A673 (cell line): ENCODE measurements around the gene ASPG. TPM values are rescaled to one million over a fixed set of nuclear protein-coding genes. Genes with fewer than 3 reads are reported as not detected.
A peak's percentile ranks its signal among the peaks of the same experiment; 100 is the strongest.

Source experiments
- BruUV-seq: library from RNA; stranded (reverse); fragments of 400-500 nt; replicated peaks from 2 replicates; lab custom pipeline; 2021; lab: Mats Ljungman, UMichigan
- CTCF ChIA-PET: fragments of 300-600 bp; sonication (Branson Sonifier 250); formaldehyde crosslinking; loops from one replicate; lab custom pipeline; 2022; ENCODE audit warnings: antibody characterized with exemption; lab: Charles Lee
- POLR2A ChIA-PET: fragments of 300-600 bp; sonication (Branson Sonifier 250); formaldehyde crosslinking; loops from one replicate; lab custom pipeline; 2022; ENCODE audit warnings: antibody characterized with exemption; ENCODE audit not compliant: low non-redundant PET; lab: Charles Lee
- DNase-seq: peaks from one replicate; pipeline ENCODE4 v3.0.0-alpha.2; 2015; ENCODE audit warnings: low spot score
- H3K27ac ChIP-seq: fragments of 200-600 bp; sonication (generic); 2 replicates; pipeline ENCODE4 v1.5.1; 2016; ENCODE audit warnings: mixed run types, low read depth, mild to moderate bottlenecking, mixed read lengths, antibody characterized with exemption, low read length; ENCODE audit not compliant: poor library complexity, severe bottlenecking
- H3K27me3 ChIP-seq: fragments of 200-600 bp; sonication (generic); replicated peaks from 2 replicates; pipeline ENCODE4 v1.6.1; 2017; ENCODE audit warnings: mixed run types, low read depth, mild to moderate bottlenecking, mixed read lengths, antibody characterized with exemption, low read length; ENCODE audit not compliant: insufficient read depth, poor library complexity
- H3K36me3 ChIP-seq: fragments of 200-600 bp; sonication (generic); 2 replicates; pipeline ENCODE4 v1.6.1; 2016; ENCODE audit warnings: mixed run types, mild to moderate bottlenecking, mixed read lengths, antibody characterized with exemption, low read length; ENCODE audit not compliant: insufficient read depth, poor library complexity, severe bottlenecking
- H3K4me1 ChIP-seq: fragments of 200-600 bp; sonication (generic); 2 replicates; pipeline ENCODE4 v1.6.1; 2017; ENCODE audit warnings: mixed run types, mild to moderate bottlenecking, mixed read lengths, antibody characterized with exemption, low read length; ENCODE audit not compliant: insufficient read depth, poor library complexity, severe bottlenecking
- H3K4me3 ChIP-seq: fragments of 200-600 bp; sonication (generic); 2 replicates; pipeline ENCODE4 v1.5.1; 2016; ENCODE audit warnings: low read depth, mixed run types, mild to moderate bottlenecking, mixed read lengths, low read length; ENCODE audit not compliant: poor library complexity, severe bottlenecking
- H3K9me3 ChIP-seq: fragments of 200-600 bp; sonication (generic); 2 replicates; pipeline ENCODE4 v1.6.1; 2016; ENCODE audit warnings: mixed run types, low read depth, mild to moderate bottlenecking, mixed read lengths, antibody characterized with exemption, low read length; ENCODE audit not compliant: poor library complexity, severe bottlenecking
- EZH2 ChIP-seq: fragments of 200-600 bp; sonication (generic); IDR thresholded peaks from 2 replicates; pipeline ENCODE4 v1.6.1; 2017; ENCODE audit warnings: borderline replicate concordance, low read depth, mild to moderate bottlenecking, mixed read lengths, antibody characterized with exemption, low read length; ENCODE audit not compliant: poor library complexity, severe bottlenecking
- intact Hi-C: fragments of 100-400 bp; cut with micrococcal nuclease; formaldehyde crosslinking; loops from one replicate; pipeline ENCODE4 v1.10.0; 2022; ENCODE audit not compliant: unreplicated experiment
- total RNA-seq: library from RNA; stranded (reverse); gene quantifications from 2 replicates; pipeline ENCODE4 v1.2.3, GENCODE V29; 2021
- TF ChIP-seq, protein P1 (sequence below): fragments of 300-800, 200-600 bp; sonication (generic); conservative IDR thresholded peaks from 2 replicates; pipeline ENCODE4 v1.5.1; 2017; ENCODE audit warnings: low read depth, mild to moderate bottlenecking, antibody characterized with exemption, low read length, moderate library complexity, mixed read lengths

Gene ASPG
- total RNA-seq, 1 experiment from 2014 or later, result not detected

DNA sequence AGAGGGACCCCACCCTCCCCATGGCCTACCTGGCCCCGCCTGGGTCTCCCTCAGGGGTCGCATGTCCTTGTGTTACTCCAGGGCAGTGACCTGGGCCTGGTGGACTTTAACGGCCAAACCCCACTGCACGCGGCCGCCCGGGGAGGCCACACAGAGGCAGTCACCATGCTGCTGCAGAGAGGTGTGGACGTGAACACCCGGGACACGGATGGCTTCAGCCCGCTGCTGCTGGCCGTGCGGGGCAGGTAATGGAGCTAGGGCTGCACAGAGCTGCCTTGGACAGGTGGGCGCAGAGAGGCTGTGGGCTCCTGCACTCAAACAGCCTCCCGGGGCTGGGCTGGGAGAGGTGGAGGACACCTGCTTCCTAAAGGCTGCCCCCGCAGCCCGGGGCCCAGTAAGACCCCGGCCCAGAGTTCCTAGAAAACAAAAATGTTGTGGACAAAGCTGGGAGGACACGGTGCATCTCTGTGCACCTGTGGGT, 21.6 kb downstream of the ASPG start:
- H3K4me1 ChIP-seq, result no peaks in the 10 kb centered on the region
- no peak for TF ChIP-seq EZH2
- TF ChIP-seq, protein P1, sequence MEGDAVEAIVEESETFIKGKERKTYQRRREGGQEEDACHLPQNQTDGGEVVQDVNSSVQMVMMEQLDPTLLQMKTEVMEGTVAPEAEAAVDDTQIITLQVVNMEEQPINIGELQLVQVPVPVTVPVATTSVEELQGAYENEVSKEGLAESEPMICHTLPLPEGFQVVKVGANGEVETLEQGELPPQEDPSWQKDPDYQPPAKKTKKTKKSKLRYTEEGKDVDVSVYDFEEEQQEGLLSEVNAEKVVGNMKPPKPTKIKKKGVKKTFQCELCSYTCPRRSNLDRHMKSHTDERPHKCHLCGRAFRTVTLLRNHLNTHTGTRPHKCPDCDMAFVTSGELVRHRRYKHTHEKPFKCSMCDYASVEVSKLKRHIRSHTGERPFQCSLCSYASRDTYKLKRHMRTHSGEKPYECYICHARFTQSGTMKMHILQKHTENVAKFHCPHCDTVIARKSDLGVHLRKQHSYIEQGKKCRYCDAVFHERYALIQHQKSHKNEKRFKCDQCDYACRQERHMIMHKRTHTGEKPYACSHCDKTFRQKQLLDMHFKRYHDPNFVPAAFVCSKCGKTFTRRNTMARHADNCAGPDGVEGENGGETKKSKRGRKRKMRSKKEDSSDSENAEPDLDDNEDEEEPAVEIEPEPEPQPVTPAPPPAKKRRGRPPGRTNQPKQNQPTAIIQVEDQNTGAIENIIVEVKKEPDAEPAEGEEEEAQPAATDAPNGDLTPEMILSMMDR, result no peak
- intact Hi-C loops, result no loop called here
- no peaks in the 10 kb centered on the region for H3K36me3 ChIP-seq
- no peak overlapping the region for H3K4me3 ChIP-seq
- H3K9me3 ChIP-seq, result no peaks in the 10 kb centered on the region
- ChIA-PET POLR2A (no interaction called here), CTCF (no interaction called here)
- no peak for DNase-seq
- no peaks in the 10 kb centered on the region for H3K27me3 ChIP-seq
- no TSS peak for BruUV-seq
- H3K27ac ChIP-seq, result no peak overlapping the region

DNA sequence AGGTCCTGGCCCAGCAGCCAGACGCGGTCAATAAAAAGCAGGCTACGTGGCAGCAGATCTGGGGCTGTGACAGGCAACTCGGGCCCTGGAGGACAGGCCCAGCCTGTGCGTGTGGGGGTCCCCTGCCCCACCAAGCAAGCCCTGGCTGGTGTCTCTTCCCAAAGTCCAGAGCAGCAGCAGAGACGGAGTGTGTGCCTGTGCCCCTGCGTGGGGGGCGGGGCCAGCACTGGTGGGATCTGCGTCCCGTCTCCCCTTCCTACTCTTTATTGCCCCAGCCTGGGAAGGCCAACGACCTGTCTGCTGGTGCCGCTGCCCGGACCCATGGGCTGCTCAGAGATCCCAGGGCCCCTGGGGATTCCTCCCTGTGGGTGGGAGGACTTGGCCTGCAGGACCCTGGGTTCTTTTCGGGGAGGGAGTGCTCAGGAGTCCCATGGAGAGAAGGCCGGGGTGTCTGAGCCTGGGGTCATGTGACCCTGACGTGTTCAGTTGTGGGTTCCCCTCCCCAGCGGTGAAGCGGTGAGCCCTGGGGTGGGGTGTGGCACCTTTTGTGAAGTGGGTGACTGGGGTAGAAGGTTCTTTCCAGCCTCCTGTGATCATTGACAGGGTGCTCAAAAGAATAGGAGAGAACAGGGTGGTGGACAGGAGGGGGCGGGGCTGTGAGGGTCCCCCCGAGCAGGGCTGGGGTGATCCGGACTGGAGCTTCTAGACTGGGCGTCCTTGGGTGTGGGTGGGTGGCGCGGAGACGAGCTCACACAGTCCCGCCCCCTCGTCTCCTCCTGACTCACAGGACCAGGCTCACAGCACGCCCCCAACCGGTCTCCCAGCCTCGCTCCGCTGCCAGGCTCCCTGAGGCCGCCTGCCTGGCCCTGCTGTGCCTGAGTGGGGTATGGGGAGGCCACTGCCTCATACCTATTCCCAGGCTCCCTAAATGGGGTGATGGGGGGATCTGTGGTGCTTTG, 22.4 kb downstream of the ASPG start:
- intact Hi-C loops, result no loop called here
- Histone ChIP-seq H3K4me3 (no peak overlapping the region), H3K9me3 (no peaks in the 10 kb centered on the region), H3K36me3 (no peaks in the 10 kb centered on the region), H3K4me1 (no peaks in the 10 kb centered on the region), H3K27me3 (peaks cover 3% of the 10 kb centered on the region), H3K27ac (no peak overlapping the region)
- ChIA-PET POLR2A (interaction anchor here (0.7 kb wide), 1 partner anchor 15 kb away, joined by 3 read pairs; no protein-coding TSS in a partner anchor), CTCF (no interaction called here)
- BruUV-seq, result no TSS peak
- TF ChIP-seq, protein P1, result 0 out of 2 replicates have a peak, but pooled peaks have one; percentile 20
- TF ChIP-seq EZH2, result no peak
- DNase-seq, result peak; percentile 54

DNA sequence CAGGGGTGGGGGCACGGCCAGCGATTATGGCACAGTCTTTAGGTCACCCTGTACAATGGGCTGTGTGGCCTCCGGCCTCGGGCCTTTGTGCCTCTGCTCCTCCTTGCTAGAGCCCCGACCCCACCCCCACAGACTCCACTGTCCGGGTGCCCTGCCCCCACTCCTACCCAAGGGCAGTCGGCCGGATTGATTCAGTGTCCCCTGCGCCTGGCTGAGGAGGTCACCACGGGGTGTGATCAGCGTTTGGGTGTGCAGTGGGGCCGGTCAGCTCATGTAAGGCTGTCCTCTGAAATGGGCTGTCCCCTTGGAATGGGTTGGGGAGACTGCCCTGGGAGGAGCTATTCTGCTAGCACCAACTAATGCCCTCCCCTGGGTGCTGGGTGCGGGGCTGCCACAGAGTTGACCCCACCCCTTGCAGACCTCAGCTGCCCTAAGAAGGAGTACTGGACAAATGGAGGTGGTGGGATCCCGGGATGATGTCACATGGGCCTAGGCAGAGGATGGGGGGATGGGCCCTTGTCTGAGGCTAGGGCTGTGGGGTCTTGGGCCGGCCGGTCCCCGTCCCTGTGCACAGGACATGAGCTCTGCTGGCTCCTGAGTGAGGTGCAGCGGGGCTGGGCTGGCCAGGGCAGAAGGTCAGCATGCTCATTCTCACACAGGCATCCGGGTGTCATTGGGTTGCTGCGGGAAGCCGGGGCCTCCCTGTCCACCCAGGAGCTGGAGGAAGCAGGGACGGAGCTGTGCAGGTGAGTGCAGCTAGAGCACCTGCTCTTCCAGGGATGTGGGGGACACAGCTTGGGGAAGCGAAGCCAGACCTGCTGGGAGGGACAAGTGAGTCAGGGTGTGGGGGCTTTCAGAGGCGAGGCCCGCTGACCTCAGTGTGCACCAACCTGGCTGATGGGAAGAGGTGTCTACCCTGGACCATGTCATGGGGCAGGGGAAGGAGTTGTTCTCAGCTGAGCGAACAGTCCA, 23.4 kb downstream of the ASPG start:
- CTCF ChIA-PET, result no interaction called here
- POLR2A ChIA-PET, result interaction anchor here (0.7 kb wide), 1 partner anchor 14 kb away, joined by 3 read pairs; no protein-coding TSS in a partner anchor
- H3K27me3 ChIP-seq, result peaks cover 5% of the 10 kb centered on the region
- DNase-seq, result no peak
- intact Hi-C loops, result no loop called here
- no peak overlapping the region for H3K4me3 ChIP-seq
- no peaks in the 10 kb centered on the region for H3K4me1 ChIP-seq
- H3K27ac ChIP-seq, result no peak overlapping the region
- no peaks in the 10 kb centered on the region for H3K36me3 ChIP-seq
- H3K9me3 ChIP-seq, result no peaks in the 10 kb centered on the region
- BruUV-seq, result no TSS peak
- TF ChIP-seq, protein P1, result no peak
- no peak for TF ChIP-seq EZH2
